CD4-positive, alpha-beta T cell treated with Interferon alpha-2 for 1 hour (primary cell): ENCODE data around the gene COX19.

ENCODE experiments used
- DNase-seq, 2 donors: peaks; one replicate each; pipeline ENCODE4 v3.0.0-alpha.2; 2020 to 2022

The COX19 gene, protein sequence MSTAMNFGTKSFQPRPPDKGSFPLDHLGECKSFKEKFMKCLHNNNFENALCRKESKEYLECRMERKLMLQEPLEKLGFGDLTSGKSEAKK

DNA sequence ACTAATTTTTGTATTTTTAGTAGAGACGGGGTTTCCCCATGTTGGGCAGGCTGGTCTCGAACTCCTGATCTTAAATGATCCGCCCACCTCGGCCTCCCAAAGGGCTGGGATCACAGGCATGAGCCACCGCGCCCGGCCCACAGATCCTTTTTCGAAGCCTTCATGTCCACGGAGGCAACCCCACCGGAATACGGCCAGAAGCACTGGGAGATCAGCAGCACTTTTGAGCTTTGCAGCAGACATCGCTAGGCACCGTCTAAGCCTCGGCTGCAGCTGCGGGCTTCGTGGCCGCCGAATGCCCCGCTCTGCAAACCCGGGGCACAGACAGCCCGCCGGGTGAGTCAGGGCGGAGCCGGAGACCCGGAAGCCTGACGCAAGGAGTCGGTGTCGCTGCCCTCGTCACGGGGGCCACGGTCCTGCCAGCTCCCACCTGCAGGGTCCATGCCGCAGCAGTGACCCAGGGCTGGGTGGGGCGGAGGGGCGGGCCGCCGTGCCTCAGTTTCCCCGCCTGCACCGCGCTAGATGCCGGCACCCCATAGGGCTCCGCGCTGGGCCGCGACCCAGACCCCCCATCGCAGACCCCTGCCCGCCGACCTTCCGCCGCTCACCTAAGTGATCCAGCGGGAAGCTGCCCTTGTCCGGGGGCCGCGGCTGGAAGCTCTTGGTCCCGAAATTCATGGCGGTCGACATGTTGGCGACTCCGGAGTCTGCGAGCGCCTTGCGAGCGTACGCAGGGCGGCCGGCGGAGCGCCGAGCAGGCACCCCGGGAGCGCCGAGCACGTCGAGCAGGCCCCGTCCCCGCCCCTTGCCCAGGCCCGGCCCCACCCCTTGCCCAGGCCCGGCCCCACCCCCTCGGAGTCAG, at the start of gene COX19:
COX19 (minus strand) TSS at position 730 of the 862 bp plus-strand sequence; CDS start at position 690, 40 bp downstream.
- peak; percentile 88 to 92 for DNase-seq

DNA sequence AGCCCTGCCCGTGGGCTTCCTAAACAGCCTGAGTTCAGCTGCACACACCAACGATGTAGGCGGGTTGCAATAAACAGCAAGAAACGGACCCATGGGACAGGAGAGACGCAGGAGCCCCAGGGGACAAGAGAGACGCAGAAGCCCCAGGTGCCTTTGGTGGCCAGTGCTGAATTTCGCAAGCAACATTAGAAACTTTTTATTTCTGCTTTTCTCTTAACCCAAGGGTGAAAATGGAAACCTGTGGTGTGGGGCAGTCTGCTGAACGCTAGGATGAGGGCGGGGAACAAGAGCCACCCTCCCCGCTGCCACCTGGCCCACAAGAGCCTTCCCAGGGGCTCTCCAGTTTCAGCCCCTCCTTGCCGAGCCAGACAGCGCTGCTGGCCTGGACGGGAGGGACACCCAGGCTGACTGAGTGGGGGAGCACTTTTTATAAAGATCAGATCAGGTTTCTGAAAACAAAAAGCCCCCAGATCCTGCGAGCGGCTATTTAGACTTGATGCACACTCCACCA, 49.0 kb upstream of the COX19 start:
- DNase-seq, result peak in 1 of 2 donors; percentile 82

DNA sequence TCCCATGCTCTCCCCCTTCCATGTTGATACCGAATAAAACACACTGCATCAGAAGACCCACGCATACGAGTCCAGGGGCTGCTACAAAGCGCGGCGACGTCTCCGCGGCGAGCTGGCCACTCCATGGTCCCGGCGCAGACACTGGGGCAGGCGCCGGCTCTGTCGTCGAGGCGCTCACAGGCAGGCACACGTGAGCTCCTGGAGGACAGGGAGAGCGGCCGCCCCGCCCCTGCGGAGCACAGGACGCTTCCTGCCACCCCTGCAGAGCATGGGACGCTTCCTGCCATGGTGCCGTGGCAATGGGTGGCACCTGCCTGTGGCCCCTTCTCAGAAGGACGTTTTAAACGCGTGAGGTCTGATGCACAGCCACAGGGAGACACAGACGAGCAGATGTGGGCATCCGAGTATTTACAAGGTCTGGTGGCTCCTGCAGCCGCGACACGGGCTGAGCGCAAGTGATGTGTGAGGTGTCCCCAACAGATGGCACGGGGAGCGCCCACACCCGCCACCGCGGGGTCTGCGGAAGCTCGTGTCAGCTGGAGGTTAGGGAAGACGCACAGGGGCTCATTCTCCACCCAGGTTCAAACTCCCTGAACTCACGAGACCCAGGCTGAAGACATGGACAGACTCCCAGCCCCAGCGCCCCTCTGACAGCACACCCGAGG, 47.6 kb upstream of the COX19 start:
- peak in 1 of 2 donors; percentile 73 for DNase-seq

DNA sequence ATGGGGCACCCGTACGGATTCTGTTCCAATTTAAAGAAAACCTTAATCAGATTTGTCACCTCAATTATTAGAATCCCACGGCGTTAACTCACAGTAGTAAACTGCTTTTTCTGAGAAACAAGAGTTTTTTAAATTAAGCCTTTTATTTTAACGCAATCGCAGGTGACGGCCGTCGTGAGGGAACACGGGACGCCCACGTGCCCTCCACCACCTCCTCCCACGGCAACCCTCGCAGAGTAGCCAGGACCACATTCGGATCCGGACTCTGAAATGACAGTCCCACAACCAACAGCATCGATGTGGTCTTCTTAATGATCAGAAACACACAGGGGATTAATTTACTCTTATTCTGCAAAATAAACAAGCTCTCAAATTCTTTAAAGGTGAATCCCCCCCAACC, 47.0 kb upstream of the COX19 start:
- no peak for DNase-seq

DNA sequence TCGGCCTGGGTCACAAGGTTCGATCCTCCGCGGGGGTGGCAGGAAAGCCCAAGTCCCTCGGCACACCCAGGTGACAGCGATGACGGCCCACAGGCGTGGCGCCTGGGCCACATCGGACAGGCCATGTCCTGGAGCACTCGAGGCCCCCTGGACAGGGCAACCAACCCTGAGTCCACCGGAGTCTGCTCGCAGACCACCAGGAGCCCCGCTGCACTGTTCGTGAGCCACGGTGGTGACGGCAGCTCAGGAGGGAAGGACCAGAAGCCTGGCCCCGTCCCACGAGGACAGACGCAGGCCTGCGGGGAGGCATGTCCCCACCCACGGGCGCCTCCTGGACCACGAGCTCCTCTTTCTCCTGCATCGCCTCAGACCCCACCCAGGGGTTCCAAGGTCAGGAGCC, 46.6 kb upstream of the COX19 start:
- no peak for DNase-seq

DNA sequence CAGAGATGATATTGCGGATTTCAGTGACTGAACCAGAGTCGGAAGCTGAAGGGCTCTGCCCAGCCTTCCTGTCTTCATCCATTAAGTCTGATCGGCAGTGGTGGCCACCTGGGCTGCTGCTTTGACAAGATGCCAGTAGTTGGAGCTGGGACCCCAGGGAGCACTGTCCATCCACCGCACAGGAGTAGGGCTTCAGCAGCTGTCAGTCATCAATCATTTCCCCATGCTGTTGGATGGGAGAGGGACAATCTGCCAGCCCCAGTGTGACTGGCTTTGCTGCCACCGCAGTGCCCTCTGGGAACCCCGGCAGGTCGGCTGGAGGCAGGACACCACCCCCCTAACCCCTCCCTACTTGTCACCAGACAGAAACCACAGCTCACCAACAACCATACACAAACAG, 46.0 kb upstream of the COX19 start:
- DNase-seq, result no peak

DNA sequence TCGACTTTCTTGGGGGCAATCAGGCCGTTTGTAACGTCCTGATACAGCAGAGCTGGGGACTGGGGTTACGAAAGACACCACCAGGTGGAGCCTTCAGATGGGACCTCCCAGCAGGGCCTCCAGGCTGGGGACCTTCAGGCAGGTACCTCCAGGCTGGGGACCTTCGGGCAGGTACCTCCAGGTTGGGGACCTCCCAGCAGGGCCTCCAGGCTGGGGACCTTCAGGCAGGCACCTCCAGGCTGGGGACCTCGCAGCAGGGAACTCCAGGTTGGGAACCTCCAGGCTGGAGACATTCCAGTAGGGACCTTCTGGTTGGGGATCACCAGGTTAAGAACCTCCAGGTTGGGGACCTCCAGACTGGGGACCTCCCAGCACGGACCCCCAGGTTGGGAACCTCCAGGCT, 45.5 kb upstream of the COX19 start:
- peak in 1 of 2 donors; percentile 31 for DNase-seq

DNA sequence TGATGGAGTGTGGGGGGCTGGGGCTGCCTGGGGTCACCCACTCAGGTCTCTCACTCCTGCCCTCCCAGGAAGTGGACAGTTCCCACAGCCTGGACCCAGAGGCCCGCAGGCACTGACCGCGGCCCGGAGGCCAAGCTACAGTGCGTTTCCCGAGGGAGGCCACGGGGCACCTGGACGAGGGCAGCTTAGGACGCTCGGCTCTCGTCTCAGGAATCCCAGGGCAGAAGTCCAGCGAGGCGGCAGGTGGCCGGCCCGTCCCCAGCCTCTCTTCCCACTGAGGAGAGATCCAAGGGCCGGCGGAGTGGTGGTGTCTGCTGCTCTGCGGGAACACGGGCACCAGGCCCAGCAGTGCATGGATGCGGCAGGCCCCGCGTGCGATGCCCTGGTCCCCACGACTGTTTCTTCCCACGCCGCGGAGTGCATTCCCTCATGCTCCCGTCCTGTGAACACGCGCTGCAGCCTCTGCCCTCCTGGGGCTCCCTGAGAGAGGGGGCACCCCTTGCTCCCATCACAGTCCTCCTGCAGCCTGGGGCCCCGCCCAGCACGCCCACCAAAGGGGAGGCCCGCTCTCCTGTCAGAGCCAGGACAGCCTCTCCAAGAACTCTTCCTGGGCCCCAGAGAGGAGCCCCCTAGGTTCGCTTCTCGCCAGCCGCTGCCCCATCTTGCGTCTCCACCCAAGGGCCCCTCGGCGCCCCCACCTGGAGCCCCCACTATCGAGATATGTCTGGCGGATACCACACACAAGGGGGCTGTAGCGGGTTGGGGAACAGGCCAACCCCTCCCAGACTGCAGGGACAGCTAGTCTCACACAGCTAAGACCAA, 44.7 kb upstream of the COX19 start:
- DNase-seq, result no peak

DNA sequence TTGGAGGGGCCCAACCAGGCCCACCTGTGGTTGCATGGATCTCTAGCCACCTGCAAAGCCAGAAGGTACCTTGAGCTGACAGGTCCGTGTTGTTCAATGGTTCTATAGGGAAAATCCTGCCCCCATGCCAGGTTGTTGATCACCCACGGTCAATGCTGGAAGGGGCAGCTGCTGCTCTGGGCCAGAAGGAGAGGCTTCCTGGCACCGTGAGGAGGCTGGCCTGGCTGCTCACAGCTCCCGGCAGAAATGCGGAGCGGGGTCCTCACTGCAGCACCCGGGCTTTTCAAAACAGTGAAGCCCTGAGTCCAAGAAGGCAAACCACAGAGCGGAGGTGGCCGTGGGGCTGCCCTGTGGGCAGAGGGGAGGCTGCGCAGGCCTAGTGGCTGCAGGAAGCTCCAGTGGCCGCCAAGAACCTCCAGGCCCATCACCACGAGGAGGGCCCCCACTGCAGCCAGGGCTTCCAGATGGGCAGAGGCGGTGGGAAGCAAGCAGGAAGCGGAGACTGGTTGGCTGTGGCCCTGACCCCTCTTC, 44.0 kb upstream of the COX19 start:
- DNase-seq, result no peak

DNA sequence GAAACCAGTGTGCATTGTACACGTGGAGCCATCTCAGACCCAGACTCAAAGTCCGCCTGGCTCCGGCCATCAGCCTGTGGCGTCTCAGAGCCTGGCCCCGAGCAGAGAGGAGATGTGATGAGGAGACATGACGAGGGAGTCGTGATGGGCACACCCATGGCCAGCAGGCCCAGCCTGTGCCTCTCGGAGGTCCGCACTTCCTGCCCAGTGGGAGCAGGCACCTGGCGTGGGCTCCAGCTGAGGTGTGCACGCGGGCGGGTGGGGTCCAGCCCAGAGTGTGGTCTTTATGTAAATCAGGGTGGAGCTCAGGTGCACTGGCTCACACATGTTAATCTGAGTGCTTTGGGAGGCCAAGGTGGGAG, 43.0 kb upstream of the COX19 start:
- DNase-seq, result no peak

DNA sequence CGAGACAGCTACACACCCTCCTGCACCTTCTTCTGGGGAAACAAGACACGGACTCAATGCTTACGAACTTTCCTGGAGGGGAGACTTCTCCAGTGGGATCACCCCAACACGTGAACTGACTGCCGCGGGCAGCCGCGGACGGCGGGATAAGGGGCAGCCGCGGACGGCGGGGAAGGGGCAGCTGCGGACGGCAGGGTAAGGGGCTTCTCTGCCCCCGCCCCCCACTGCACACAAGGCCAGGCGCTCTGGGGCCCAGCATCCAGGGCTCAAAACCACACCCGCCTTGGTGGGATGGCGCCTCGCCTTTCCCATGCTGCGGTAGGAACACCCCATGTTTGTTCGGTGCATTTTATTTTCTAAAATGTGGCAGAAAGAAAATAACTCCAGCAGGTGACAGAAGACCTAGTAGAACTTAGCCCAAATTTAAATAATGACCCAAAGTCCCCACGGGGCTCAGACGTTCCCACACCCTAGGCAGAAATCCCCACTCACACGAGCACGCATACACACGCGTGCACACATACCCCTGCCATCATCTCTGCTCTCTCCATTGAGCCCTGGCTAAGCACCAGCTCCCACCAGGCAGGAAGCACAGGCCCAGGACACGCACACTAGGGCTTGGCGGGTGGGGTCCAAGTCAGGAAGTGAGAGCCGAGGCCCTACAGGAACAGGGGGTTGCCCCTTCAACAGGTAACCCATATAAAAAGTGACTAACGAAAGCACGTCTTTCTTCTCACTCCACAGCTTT, 42.4 kb upstream of the COX19 start:
- DNase-seq, result no peak

DNA sequence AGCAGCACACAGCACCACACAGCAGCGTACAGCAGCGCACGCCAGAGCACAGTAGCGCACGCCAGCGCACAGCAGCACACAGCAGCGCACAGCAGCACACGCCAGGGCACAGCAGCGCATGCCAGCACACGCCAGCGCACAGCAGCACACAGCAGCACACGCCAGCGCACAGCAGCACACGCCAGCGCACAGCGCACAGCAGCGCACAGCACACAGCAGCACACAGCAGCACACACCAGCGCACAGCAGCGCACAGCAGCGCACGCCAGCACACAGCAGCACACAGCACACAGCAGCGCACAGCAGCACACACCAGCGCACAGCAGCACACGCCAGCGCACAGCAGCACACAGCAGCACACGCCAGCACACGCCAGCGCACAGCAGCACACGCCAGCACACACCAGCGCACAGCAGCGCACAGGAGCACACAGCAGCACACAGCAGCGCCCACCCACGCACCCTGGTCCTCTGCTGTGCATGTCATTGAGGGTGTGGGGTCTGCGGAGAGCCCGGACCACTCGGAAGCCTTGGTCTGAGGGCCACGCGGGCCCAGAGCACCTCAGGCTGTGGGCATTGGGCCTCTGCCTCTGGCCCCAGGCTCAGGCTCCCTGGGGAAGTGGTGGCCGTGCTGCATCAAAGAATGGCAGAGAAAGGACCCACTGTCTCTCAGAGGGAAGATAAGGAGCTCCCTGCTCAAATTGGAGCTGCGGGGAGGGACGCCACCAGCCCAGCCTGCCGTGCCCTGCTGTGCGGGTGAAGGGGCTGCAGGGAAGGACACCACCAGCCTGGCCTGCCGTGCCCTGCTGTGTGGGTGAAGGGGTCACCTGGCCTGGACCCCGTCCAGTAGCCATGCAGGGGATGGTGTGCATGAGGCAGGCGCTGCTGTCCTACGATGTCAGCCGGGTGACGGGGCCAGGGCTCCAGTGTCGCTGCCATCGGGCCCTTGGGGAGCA, 41.5 kb upstream of the COX19 start:
- no peak for DNase-seq

DNA sequence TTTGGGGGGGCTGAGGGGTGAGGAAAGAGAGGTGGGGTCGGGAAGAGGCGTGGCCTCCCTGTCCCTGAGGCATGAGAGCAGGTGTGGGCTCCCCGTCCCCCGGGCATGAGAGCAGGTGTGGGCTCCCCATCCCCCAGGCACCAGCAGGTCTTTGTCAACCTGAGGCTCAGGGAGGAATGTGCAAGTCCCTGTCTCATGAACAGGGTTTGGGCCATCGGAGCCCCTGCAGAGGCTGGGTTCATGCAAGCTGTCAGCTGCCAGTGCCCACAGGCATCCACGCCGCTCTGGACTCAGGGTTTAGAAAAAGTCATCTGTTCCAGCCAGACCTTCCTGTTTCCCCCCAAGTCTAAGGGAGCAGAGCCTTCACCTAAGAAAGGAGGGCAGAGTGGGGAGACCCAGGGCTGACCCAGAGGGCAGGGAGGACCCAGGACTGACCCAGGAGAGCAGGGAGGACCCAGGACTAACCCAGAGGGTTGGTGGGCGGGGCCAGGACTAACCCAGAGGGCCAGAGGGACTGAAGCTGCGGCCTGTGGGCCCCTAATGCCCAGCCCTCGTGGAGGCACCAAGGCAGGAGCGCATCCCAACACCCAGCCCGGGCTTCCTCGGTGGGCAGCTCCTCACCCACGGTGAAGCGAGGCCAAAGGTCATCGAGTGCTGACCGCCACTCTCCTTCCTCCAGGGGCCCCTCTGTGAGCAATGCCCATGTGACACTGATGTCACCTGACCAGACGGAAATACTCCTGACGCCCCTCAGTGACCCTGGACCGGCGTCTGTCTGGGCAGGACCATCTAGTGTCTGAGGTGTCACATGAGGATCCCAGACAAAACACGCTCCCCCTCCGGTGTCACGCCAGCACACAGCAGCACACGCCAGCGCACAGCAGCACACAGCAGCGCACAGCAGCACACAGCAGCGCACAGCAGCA, 40.1 kb upstream of the COX19 start:
- no peak for DNase-seq

DNA sequence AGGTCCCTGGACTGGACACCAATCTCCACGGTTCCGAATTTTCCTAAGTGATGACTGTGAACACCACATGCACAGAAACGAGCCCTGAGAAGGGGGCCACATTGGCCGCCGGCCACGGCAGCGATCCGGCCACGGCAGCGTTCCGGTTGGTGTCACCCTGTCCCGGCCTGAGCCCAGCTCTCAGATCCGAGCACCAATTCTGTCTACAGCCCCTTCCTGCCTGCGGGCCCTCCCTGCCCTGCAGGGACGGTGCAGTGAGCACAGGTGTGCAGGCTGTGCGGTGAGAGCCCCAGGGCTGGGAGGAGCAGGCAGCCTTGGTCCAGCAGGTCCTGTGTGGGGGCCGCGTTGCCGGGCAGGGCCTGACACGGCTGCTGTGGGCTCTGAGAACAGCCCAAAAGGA, 39.3 kb upstream of the COX19 start:
- DNase-seq, result no peak

DNA sequence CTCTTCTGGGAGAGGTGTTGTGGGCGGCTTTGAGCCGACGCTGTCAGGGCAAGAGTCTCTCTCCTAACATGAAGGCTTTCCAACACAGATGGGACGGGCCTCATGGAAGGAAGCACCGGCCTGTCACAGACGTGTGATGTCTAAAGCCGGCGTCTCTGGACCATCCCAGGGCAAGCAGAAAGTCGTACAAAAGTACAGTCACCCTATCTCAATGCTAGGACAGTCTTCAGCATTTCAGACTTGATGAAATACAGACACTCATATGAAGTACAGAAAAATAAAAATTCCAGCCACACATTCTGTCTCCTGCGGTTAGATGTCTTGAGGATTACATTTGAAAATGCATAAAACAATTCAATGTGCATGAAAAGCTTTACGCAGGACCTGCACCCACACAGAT, 38.2 kb upstream of the COX19 start:
- no peak for DNase-seq

DNA sequence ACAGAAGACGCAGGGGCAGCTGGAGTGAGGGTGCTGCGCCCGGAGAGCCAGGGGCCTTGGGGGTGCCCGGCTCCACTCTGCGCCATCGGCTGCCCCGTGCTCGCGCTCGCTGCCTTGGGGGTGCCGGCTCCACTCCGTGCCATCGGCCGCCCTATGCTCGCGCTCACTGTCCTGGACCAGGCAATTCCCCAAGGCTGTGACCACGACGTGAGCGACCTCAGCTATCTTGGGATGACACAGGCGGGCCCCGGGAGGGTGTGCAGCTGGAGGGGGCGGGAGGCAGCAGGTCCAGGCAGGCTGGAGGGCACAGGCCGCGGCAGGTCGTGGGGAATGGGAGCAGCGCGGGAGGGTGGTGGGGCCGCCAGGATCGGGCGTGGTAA, 37.4 kb upstream of the COX19 start:
- no peak for DNase-seq

DNA sequence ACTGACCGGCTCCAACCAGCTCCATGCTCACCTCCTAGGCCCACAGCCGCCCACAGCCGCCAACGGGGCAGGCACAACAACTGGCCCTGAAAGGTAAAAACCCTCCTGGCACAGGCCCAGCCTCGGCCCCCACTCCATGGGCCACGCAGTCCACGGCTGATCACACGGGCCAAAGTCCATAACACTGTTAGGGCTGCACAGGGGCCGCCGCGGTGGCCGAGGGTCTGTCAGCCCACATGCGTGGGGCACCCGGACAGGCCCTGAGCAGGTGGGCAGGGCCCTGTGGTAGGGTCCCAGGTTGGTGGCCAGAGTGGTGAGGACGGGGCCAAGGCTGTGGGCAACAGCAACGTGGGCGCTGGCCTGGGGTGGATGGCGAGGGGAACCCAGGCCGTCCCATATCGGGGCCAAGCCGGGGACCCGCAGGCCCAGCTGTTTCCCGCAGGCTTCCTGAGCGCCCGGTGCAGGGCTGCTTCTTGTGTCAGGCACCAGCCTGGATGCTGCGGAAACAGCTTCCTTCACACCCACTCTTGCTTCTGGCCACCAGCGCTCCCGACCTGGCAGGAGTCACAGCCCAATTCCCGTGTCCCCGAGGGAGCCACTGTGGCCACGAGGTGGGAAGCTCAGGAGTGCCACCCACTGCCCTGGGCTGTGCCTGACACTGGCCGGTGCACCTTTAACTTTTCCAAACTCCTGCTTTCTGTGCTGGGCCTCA, 36.8 kb upstream of the COX19 start:
- DNase-seq, result no peak

DNA sequence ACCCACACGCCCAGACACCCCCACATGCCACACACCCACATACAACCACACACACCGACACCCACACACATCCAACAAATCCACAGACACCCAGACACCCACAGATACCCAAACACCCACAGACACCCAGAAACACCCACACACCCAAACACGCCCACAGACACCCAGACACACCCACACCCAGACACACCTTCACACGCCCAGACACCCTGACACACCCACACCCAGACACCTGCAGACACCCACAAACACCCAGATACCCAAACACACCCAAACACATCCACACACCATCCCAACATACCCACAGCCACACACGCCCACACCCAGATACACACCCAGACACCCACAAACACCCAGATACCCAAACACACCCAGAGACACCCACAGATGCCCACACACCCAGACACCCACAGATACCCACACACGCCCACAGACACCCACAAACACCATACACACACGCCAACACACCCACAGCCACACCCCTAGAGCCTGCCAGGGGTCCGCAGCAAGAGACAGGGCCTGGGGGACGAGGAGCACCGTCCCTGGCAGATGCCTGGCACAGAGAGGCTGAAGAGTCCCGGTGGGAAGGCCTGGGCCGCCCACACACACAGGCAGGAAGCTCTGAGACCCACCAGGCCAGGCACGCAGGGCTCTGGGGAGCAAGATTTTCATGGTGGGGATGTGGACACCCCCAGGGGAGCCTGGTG, 36.1 kb upstream of the COX19 start:
- DNase-seq, result peak; percentile 20 to 56
